ENCODE measurements around the gene ARHGAP33.
"Not testable (repeated sequence)": the region's sequence is repeated elsewhere in the genome, so short reads cannot be mapped to it uniquely, and the experiment has no call there.

Gene ARHGAP33

GRCh38 chr19:35796645-35797542 is 21.5 kb downstream of the ARHGAP33 start:
- no peak for DNase-seq

- no peak for DNase-seq
These were observed 22.3 kb downstream of the ARHGAP33 start for GRCh38 chr19:35797663-35798062.

- no peak for DNase-seq
These were observed 26.5 kb downstream of the ARHGAP33 start for GRCh38 chr19:35801828-35802227.

GRCh38 chr19:35805526-35806102 is 30.2 kb downstream of the ARHGAP33 start:
- no peak for DNase-seq

GRCh38 chr19:35806597-35806996 is 31.2 kb downstream of the ARHGAP33 start:
- DNase-seq, result no peak

GRCh38 chr19:35807633-35808032 is 32.3 kb downstream of the ARHGAP33 start:
- DNase-seq, result no peak

GRCh38 chr19:35811317-35812219 is 36.2 kb downstream of the ARHGAP33 start:
- no peak for DNase-seq

- no peak for DNase-seq
These were observed 37.1 kb downstream of the ARHGAP33 start, which contains the start of gene PRODH2 for GRCh38 chr19:35812220-35813042. PRODH2 (minus strand) TSS chr19:35812845; CDS start chr19:35812805, 40 bp downstream.

GRCh38 chr19:35813043-35813890 is 37.9 kb downstream of the ARHGAP33 start:
- no peak for DNase-seq

GRCh38 chr19:35816262-35816661 is 40.9 kb downstream of the ARHGAP33 start:
- no peak for DNase-seq

GRCh38 chr19:35816846-35817245 is 41.5 kb downstream of the ARHGAP33 start:
- DNase-seq, result no peak

- DNase-seq, result no peak
These were observed 43.1 kb downstream of the ARHGAP33 start for GRCh38 chr19:35818445-35818844.

GRCh38 chr19:35822579-35822978 is 47.2 kb downstream of the ARHGAP33 start:
- DNase-seq, result no peak

GRCh38 chr19:35824150-35824549 is 48.8 kb downstream of the ARHGAP33 start:
- DNase-seq, result no peak

GRCh38 chr19:35828692-35829301 is 53.4 kb downstream of the ARHGAP33 start:
- no peak for DNase-seq

- no peak for DNase-seq
These were observed 55.6 kb downstream of the ARHGAP33 start for GRCh38 chr19:35830986-35831385.

GRCh38 chr19:35832054-35832453 is 56.7 kb downstream of the ARHGAP33 start:
- DNase-seq, result no peak

GRCh38 chr19:35833972-35834371 is 58.6 kb downstream of the ARHGAP33 start:
- DNase-seq, result no peak

GRCh38 chr19:35836096-35836495 is 60.7 kb downstream of the ARHGAP33 start:
- DNase-seq, result not testable (repeated sequence)
